Suppressor macrophage (primary cell): Measurements from ENCODE around the gene MTUS2.
A peak's percentile ranks its signal among the peaks of the same experiment; 100 is the strongest.

ENCODE experiments used
- DNase-seq, 4 experiments: peaks; one replicate each; pipeline ENCODE4 v3.0.0-alpha.2; 2020 to 2022
- total RNA-seq, 17 experiments: gene quantifications; one replicate each; lab custom pipeline; 2026; ENCODE audit warnings: mixed read lengths in 6 of 17, inconsistent platforms in 3 of 17; lab: John Stamatoyannopoulos, UW

Gene MTUS2
- total RNA-seq = 0 to 4.8 (median 0.03) reads per million in 17 experiments

DNA sequence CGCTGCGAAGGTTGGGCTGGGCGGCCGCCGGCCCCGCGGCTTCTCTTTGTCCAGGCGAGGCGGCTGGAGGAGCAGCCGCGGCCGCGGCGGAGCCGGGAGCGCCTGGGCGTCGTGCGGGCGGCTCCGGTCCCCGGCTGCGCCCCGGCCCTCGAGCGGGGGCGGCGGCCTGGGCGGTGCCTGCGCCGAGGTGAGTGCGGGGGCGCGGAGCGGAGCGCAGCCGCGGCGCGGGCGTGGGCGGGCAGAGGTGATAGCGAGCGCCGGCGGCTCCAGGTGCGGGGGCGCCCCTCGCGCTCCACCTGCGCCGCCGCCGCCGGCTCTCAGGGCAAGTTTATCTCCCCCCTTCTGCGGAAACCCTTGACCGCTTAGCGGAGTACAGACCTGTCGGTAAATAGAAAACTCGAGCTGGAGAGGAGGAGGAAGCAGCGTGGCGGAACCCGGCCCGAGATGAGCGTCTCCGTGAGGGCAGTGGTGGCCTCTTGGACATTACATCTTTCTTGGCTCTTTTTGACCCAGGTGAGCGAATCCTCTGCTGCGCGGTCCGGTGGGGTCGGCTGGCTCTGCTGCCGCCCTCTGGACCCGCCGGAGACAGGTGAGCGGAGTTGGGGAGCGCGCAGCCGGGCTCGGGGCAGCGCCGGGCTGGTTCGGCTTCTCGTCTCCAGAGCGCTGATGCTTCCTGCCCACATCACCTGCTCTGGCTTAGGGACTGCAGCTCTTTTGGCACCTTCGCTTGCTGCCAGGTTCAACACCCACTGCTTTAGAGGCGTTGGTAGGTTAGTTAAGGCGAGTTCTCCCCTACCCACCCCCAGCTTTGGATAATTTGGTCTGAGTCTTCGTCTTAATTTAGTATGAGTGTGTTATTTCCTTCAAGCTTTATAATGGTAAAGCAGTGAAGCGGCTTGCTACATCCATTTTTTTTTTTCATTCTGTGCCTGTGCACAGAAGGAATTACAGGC, at the start of gene MTUS2:
Gene MTUS2 (plus strand): TSS at position 241 of the 953 bp plus-strand sequence.
- DNase-seq = peak in 2 of 4 experiments; percentile 30 to 31

DNA sequence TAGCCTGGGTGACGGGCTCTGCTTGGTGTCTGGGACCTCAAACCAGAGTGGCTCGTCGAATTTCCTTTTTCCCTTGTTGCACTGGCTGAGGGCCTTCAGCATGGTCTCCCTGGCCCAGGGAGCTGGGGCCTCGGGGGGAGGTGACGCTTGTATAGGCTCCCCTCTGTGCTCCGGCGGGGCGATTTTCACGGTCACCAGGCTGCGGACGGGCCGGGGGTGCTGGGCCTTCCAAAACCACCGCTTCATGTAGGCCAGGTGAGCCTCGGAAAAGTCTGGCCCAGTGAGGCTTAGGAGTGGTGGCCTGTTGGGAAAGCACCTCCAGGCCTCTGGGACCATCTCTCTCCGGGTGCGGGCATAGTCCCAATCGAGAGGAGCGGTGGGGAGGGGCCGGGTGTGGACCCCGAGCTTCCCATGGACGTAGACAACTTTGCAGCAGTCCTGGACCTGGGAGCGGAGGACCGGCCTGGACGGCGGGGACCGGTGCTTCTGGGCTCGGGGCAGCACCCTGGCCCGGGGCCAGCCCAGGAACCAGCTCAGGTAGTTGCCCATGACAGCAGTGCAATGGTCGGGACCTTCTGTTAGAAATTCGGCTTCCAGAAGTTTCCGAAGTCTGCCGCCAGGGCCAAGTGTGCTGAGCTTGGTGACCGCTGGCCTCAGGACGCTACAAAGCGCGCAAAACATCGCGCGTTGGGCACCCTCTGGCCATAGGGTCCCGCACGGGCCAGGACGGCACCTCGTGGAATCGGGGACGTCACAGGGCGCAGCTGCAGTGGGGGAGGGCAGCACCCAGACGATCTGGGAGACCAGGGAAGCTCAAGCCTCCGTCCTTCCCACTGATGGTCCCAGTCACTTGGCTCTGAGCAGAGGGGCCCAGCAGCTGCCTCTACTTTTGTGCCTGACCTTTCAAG, 41.6 kb upstream of the MTUS2 start:
- DNase-seq = no peak

DNA sequence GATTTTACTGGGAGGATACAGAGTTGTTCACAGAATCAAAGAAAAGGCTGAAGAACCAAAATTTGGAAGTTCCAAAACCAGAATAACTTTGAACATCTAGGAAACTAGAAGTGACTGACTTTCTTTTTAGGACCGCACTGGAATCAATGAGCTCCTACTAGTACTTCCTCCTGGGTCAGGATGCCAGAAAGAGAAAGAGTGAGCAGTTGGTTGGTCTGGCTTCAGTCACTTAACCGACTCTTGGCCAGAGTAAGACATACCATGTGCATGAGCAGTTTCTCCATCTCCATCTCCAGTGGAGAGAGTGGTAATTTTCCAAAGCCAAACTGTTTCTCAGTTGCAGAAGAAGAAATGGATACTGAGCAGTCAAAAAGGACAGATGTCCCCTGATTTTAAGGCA, 27.1 kb upstream of the MTUS2 start:
- DNase-seq = peak in 2 of 4 experiments; percentile 5 to 21

DNA sequence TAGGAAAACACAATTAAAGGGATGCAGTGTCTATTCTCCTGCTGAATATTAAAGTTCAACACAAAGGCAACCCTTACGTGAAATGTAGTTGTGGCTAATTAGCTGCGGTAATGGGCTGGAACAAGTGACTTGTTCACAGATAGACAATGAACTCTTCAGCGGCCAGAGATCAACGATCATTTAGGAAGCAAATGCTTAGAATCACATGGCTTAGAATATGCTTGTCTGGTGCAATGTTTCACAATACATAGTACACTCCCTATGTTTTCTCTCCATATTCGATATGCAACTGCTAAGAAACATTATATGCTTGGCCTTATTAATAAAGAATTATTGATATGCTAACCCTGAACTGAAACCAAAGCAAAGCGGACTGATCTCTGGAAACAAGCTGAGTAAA, 25.7 kb upstream of the MTUS2 start:
- no peak for DNase-seq

DNA sequence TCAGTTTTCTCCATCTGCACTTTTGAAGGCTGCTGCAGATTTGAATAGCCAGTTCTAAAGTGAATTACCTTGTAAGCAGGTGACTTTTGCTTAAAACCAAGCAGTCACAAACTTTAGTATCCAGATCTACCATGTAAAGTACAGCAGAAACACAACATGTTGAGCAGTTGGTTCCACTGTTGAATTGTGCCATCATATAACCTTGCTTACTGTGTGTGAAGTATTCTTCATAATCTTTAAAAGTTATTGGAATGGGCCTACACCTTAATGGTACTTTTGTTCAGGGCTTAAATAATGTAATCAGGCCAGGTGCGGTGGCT, 23.2 kb upstream of the MTUS2 start:
- no peak for DNase-seq

DNA sequence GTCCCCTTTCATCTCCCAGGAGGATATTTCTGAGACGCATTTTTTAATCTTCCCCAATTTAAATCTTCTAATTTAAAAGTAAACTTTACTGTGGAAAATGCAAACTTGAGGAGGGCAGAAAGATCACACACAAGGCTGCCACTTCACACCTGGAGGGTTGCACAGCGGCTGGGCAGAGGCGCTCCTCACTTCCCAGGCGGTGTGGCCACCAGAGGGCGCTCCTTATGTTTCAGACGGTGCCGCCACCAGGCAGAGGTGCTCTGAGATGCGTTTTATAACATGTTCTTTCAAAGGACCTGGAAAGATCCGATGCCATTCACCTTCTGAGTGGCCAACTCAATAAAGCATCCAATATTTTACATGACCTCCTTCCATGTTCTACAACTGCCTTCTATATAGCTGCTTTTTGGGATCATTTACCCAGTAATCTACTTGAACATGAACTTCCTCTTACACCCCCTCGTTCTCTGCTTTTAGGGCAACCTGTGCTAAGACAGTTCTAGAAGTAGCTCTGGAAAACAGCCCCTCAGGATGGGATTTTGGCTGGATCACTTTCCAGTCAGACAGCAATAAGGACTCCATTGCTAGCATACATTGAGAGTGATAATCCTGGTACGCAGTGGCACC, 14.8 kb upstream of the MTUS2 start:
- peak; percentile 13 to 63 (median 30) for DNase-seq

DNA sequence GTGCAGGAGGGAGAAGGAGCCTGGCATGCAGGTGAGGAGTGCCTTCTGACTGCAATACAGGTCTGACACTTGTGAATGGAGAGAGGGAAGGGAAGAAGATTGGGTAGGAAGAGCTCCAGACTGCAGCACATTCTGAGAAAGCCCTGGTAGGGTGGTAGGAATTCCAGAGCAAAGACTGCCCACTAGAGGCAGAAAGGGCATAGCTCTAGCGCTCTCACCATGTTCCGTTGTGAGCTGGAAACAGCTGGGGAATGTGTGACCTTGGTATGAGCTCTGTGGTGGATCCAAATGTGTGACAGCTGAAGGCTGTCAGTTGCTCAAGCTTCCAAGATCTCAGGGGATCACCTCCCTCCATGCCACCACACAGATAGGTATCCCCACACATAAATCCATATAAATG, 2.9 kb upstream of the MTUS2 start:
- no peak for DNase-seq

DNA sequence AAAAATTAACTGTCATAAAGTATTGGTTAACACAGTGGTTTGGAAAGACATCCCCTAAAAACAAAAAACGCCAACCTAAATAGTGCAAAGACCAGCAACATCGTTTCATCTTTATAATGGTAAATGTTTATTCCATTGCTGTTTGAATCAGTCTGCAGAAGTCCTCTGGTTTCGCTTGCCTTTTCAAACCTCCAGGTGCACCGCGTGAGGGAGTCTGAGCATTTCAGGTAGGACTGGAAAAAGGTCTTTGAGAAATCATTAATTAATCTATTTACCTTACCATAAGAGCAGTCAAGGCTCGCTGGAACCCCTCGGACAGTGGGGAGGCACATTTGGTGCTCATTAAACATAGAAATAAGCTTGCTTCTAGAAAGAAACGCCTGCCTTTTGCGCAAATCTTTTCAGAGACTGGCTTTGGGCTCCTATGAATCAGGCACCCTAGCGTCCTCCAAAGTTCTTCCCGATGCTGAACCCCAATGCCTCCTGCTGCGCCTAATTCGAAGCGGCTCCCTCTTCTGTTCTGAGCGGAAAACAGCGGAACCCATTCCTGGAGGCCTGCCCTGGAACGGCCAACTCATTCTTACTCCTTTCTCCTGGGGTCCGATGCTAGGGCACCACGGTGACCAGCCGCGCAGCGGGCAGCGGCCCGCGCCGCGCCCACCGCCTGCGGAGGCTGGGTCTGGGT, 951 bp upstream of the MTUS2 start:
- DNase-seq = peak in 3 of 4 experiments; percentile 8 to 45 (median 33)

DNA sequence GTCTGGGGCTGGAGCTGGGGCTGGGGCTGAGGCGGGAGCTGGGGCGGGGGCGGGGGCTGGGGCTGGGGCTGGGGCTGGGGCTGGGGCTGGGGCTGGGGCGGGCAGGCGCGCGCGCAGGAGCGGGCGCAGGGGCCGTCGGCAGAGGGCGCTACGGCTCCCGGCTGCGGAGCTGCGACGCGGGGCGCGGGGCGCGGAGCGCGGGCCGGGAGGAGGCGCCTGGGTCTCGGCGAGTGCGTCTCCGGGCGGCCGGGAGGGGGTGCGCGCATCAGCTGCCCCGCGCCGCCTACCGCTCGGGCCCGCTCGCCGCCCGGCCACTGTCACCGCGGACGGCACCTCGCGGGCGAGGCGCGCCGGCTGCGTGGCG, 422 bp upstream of the MTUS2 start:
- DNase-seq = peak; percentile 47 to 90 (median 68)

DNA sequence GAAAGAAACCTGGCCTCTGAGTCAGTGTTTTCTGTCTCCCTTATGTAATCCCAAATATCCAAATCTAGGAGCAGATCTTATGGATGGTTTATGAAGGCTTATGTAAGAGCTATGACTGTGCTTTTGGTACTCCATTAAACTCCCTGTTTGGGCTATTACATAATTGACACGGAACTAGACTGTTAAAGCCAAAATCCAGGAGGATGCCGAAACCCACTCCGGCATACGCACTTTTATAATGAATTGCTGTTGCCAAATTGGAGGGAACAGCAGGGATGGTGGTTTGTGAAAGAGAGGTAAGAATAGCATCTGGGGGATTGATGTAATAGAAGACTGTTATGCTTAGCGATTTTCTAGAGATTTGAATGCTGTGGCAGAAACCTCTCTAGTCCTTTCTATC, 2.0 kb downstream of the MTUS2 start:
- no peak for DNase-seq

DNA sequence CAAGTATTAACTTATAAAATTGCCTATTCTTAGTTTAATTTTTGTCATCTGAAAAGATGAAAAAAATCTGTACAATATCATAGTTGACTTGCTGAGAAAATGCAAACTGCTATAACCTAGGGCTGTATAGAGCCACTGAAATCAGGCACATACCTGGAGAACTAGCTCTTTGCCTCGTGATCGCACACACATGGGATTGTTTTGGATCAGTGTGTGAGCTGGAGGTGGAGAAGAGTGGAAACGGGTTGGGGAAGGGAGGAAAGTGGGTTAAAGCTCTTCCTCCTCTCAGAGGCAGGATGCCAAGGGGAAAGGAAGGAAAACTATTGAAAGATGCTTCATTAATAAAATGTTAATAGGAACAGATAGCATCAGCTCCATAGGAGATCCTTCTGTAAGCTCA, 2.7 kb downstream of the MTUS2 start:
- DNase-seq = no peak

DNA sequence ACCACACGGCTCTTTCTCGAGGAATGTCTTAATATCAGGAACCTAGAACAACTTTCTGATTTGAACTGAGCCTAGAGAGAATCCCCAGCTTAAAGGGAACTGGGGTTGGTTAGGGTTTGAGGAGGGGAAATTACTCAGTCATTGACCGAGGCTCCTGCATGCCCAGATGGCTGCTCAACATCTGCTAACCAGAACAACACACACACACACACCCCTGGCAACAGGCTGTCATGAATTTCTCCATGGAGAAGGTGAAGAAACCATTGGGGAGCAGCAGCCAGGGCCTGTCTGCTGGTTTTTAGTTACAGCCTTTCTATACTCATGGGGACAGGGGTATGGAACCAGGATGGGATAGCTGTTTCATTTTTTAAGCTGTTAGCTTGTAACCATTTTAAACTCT, 5.2 kb downstream of the MTUS2 start:
- no peak for DNase-seq

DNA sequence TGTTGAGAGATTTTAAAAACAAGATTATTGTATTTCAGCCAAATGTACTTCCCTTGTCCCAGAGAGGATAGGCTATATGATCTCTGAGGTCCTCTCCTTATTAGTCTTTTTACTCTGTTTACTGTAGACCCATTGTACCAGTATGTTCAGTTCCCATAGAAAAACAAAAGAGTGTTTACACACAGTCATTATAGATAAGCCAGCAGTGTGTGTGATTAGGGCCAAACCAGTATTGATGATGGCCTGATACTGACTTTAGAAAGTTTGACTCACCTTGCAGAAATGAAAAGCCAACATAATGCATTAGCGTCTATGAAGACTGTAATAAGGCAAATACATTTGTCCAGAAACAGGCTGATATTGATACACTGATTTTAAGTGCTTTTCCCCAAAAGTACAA, 6.2 kb downstream of the MTUS2 start:
- DNase-seq = no peak

DNA sequence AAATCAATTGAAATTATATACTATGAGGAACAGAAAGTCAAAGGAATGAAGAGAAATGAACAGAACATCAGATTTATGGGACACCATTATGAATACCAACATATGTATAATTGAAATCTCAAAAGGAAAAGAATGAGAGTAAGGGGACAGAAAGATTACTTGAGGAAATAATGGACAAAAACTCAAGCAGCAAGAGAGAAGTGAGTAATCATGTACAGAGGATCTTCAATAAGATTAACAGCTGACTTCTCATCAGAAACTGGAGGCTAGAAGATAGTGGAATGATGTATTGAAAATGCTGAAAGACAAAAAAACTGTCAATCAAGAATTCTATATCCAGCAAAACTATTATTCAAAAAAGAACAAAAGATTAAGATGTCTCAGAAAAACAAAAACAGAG, 10.4 kb downstream of the MTUS2 start:
- no peak for DNase-seq

DNA sequence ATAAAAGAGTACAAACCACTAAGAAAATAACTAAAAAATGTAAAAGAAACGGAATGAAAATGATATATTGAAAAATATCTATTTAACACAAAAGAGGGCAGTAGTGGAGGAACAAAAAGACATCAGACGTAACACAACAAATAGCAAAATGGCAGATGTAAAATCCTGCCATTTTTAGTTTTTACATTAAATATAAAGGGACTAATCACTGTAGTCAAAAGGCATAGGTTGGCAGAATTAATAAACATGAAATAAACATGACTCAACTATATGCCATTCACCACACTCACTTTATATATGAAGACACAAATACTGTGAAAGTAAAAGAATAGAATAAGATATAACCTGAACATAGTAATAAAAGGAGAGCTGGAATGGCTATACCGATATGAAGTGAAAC, 11.0 kb downstream of the MTUS2 start:
- DNase-seq = no peak

DNA sequence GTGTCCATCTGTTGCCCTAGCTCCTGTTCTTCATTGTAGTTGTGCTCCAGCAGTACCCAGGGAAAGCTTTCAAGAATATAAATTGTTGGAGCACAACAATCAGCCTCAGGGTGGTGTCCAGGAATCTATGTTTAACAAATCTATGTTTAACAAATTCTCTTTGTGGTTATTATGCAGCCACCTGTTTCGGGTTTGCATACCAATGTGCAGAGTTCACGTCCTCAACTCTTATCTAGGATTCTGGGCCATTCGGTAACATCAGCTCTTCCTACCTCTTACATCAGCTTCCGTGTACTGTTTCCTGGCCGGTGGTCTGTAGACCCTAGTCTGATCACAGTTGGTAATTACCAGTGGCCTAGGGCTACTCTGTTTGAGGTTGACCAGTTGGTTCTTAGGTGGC, 17.0 kb downstream of the MTUS2 start:
- DNase-seq = no peak

DNA sequence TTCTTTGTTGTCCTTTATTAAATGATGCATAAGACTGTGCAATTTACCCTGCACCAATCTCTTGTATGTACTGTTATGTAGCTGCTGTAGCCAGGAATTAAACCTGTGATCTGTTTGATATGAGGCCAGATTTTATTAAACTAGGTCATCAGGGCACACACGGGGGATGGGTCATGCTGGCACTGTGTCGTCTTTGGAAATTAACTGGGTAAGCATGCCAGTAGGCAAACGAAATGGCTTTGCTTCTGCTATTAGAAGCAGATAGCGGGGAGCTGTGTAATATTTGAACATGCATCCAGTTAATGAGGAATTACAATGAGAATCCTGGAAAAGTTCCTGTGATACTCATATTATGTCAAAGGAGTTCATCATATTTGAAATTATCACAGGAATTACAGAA, 23.5 kb downstream of the MTUS2 start:
- DNase-seq = no peak

DNA sequence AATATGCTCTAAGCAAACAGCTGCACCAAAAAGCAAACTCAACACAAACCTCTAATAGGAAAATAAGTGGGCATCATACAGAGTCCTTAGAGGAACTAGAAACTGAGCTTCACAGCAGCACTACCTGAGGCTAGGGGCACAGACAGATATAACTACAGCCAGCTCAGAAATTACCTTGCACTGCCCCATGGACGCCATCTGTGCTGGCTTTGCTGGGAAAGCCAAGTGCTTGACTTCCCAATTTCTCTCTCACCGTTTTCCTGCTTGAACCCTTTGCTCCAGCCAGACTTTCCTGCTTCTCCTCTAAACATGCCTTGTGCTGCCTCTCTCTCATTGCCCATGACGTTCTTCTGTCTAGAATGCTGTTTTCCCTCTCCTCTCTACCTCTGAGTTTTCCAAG, 29.3 kb downstream of the MTUS2 start:
- no peak for DNase-seq

DNA sequence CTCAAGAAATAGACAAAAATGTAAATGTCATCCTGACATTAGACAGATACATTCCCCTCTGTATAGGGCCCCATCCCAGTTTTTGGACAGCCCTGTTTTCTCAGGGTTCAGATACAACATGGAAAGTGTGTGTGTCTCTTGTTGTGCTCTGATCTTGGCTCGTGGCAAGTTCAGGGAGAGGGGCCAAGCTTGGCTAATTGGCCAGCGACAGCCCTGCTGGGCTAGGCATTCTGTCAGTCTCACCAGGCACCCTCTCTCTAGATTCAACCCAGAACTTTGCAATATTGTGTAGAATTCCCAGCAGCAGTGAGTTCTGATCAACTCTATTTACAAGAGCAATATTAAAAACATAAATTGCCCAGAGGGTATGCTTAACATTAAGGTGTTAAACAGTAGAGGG, 30.1 kb downstream of the MTUS2 start:
- DNase-seq = no peak

DNA sequence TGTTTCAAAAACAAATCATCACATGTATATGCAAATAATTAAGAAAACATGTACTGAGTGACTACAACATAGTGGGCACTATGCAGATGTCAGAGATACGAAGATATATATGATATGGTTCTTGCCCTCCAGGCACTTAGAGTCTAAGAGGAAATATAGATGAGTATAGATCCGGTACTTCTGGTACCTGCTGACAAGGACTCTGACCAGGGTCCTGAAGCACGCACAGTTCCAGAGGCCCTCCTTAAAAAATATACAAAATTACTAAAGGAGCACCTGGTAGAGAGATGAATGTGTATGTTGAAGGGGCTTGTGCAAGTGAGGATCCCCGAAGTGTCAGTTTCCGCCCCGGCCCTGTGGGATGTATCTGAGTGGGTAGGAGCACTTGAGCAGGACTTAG, 31.3 kb downstream of the MTUS2 start:
- no peak for DNase-seq

DNA sequence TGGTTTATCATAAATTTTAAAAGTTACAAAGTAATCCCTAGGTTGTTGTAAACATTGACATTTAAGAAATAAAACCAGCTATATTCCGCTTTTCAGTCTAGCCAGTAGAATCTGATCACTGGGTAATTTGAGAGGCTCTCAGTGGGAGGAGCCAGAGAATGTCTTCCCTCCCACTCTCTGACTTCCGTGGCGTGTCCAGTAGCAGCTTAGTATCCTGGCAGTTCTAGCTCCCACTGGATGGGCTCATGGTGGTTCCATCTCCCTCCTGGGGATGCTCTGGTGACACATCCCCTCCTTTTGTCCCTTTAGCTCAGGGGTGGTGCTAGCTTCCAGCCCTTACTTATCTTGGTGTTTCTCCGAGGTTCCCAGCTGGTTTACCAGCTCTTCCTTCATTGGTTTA, 34.5 kb downstream of the MTUS2 start:
- no peak for DNase-seq

DNA sequence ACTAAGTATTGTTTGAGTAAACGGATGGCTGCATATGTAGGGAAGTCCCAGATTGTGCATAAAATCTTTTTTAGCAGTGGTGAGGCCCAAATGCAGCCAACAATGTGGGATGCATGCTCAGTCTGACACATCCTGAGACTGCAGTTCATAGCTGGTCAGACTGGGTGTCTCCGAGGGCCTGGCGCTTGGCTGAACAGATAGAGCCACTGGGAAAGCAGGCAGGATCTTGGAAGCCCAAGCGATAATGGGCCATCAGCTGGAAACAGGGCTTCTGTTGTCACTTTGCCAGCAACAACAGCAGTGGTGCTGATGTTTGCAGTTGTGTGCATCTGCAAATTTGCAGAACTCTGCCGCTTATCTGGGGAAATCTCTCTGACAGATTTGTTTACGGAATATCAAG, 36.1 kb downstream of the MTUS2 start:
- no peak for DNase-seq

DNA sequence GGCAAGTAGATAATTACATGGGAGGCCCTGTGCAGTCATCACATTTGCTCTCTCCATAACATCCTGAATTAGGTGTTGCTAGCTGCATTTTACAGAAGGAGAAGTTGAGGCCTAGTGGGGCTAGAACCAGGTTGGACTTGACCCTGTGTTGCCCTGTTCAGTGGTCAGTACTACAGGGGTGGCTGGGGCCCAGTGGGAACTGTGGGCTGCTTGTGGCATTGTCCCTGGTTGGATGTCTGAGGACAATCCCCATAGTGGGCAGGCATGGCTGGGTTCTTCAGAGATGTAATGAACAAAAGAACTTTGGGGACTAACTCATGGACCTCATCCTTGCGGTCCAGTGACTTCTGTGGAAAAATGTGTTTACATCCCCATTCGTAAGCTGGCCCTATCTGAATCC, 38.9 kb downstream of the MTUS2 start:
- DNase-seq = no peak
